HG03521 (cell line): ENCODE results near the gene BMP6.

ENCODE experiments used
- ATAC-seq: cut with Tn5 transposase; IDR thresholded peaks from one replicate; pipeline ENCODE4 v1.9.1; 2021; ENCODE audit warnings: mild to moderate bottlenecking, moderate library complexity; ENCODE audit not compliant: unreplicated experiment

BMP6 gene

DNA sequence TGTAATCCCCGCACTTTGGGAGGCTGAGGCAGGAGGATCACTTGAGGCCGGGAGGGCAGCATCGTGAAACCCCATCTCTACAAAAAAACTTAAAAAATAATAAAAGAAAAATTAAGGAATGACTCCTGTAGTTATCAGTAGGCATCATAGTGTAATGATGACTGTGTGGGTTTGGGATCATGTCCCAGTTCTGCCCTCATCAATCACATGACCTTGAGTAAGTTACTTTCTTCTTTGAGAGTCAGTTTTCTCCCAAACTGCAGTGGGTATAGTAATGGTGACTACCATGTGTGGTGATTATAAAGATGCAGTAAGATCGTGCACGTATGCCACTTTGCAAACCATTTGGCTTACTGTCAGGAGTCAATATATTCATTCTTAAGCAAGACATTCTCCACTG, 95.5 kb downstream of the BMP6 start:
- ATAC-seq: no peak

DNA sequence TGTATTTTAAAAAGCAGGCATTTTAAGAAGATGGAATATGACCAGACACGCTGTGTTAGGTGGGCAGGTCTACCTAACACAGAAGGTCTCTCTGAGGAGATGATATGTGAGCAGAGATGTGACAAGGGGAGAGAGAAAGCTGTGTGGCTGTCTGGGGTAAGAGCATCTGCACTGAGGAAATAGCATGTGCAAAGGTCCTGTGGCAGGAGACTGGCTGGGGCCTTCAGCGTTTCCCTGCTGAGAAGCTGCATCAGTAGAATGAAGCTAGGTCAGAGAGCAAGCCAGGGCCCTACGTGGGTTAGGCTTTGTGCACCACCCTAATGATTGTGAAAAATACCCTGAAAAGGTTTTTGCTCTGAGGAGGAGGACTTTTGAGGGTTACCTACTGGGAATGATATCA, 97.7 kb downstream of the BMP6 start:
- ATAC-seq: no peak

DNA sequence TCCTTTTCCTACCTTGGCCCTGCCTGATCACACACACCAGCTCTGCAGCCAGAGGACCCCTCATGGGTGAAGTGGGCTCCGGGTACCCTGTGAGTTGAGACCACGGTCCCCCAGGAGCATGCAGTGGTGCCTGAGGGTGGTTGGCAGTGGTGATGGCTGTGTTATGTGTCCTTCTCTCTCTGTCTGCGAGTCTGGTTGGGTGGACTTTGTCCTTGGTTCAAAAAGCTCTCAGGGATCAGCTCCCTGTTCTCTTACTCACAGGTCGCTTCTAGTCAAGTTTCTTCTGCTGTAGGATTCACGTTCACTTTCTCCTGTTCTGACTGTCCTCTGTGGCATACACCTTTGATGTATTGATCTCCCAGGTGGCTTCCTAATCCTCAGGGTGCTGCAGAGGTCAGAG, 100.1 kb downstream of the BMP6 start:
- ATAC-seq: no peak

GRCh38 chr6:7827142-7827541, 101.2 kb downstream of the BMP6 start:
- no peak for ATAC-seq

DNA sequence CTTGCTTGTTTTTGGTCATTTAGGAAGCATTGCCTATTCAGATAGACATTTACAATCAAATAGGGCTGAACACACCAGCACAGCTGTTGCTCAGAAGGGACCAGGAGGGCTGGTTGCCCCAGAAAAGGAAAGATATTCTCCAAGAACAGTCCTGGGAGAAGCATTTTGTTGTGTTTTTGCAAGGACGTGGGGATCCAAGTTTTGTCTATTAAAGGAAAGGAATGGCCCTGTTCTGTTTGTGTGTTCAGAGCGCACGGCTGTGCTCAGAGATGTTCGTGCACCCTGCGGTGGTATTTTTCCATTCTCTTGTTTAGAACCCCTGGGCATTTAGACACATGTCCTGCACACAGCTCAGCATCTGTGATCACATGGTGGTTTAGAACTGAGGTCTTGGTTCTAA, 102.2 kb downstream of the BMP6 start:
- ATAC-seq: no peak

DNA sequence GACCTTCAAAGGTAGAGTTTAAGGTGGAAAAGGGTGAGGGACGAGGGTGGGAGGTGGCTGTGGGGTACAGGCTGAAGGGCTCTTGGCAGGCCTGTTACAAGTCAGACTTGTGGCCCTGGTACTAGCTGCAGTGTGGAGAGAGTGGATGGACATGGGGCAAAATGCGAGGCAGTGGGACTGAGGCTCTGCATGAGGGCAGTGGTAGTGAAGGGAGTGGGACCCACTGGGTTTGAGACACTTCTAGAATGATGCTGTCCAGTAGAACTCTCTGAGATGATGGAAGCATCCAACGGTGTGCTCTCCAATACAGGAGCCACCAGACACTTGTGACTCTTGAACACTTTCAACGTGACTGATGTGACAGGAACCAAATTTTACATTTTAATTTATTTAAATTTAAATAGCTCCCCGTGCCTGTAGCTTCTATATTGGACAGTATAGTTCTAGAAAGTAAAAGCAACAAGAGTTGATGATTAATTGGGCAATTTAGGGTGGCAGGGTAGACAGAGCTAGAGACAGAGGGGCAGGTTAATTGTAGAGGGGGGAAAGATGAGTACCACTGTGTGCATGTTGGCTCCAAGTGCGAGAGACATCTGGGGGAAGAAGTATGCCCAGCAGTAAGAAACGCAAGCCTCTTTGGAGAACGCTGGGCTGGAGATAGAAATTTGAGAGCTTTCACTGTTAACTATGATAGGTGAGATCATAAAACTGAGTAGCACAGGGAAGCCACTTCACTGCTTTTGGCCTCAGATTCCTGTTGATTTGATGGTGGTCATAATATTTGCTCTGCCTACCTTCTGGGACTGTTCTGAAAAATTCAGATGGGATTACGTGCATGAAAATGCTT, 107.2 kb downstream of the BMP6 start:
- no peak for ATAC-seq

DNA sequence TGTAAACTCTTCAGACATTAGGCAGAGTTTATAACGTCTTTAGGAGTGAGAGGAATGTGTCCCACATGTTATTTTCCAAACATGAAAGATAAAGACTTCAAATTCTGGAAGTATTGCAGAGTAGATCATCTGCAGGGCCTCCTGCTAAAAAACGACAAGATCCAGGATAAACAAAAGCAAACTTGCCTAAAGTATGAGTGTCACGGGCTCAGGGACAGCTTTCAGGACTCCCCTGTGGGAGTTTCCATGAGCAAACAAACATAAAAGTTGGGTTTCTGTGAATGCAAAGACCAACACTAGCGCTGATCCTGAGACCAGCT, 107.8 kb downstream of the BMP6 start:
- ATAC-seq: no peak

GRCh38 chr6:7836371-7837026, 110.6 kb downstream of the BMP6 start:
- ATAC-seq: no peak

- no peak for ATAC-seq
Observed at GRCh38 chr6:7841781-7842468, 116.0 kb downstream of the BMP6 start.

GRCh38 chr6:7846966-7847818, 121.3 kb downstream of the BMP6 start:
- ATAC-seq: no peak

- no peak for ATAC-seq
Observed at GRCh38 chr6:7848229-7848628, 122.3 kb downstream of the BMP6 start.

DNA sequence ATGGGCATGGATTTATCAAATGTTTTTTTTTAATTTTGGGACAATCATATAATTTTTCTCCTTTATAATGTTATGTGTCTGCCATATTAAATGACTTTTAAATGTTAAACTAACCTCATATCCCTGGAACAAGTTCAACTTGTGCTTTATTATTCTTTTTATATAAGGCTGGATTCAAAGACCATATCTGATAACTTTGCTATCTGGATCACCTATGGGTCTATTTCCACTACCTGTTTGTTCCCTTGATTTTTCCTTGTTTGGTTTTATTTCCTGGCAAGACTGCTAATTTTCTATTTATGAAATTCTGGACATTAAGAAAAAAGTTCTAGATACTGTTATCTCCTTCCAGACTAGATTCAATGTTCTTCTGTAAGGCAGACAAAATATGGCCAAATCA, 125.9 kb downstream of the BMP6 start:
- ATAC-seq: no peak

DNA sequence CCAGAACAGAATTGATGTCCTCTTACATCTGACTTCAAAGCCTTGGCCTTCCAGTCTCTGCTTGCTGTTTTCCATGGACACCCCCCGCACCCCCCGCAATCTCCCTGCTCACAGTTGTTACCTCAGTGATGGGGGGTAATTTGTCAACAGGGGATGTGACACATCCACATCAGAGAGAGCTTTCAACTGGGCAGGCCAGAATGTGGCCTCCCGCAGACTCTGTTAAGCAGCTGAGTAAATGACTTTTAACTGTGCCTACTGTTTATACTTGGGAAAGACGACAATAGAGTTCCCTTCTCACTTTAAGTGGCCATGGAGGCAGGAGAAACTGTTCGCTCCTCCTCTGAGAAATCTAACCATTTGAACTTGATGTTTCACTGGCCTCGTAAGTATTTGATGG, 133.7 kb downstream of the BMP6 start:
- no peak for ATAC-seq

- ATAC-seq: no peak
Observed at GRCh38 chr6:7865781-7866180, 139.9 kb downstream of the BMP6 start.

DNA sequence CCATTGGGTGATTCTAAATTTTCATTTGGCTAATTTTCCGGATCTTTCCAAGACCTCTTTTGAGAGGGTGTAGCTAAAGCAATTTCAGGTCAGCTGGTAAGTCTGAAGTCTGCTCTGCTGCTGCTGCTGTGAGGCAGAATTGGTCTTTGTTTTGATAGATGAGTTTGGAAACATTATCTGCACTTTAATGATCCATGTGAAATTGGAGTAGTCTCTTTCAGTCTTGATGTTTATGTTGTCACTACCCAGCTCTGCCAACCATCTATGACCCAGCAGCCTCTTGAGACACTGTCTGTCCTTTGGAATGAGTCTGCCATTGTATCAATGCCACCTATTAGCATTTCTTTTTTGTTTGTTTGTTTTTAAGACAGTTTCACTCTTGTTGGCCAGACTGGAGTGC, 140.6 kb downstream of the BMP6 start:
- no peak for ATAC-seq

DNA sequence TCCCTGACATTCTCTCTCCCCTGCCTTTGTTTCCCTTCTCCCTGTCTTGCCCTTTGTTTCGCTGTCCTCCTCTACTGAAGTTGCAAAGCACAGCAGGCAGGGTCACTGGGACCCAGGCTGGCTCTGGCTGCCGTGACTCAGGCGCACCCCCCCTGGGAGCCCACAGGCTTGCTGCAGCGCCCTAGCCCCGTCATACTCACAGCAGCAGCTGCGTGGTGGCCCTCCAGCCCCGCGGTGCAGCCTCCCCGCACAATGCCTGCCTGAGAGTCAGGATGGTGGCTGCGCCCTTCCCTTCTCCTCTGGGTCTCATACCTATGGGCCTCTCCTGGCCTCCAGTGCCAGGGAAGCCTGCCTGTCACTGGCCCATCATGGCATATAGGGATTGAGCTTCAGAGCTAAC, 143.0 kb downstream of the BMP6 start:
- no peak for ATAC-seq

- no peak for ATAC-seq
Observed at GRCh38 chr6:7878401-7878964, 152.6 kb downstream of the BMP6 start.

GRCh38 chr6:7879043-7879442, 153.1 kb downstream of the BMP6 start:
- no peak for ATAC-seq

DNA sequence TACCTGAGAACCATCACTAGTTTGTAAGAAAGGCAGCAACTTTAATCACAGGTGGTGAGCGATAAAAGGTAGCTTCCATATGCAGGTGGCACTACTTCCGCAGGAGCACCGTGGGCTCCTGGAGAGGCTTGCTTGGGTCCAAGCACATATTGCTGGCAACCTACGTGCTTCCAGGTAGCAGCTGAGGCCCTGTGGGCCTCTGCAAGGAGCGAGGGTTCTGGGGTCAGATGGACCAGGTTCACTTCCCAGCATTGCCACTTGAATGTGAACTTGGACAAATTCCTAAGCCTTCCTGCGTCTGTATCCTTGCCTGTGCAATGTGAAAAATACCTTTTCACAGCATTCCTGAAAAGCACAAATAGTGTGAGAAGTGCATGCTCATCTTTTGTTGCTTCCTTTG, 153.7 kb downstream of the BMP6 start:
- no peak for ATAC-seq

- no peak for ATAC-seq
Observed at GRCh38 chr6:7879980-7880717, 154.2 kb downstream of the BMP6 start.
